ENCODE measurements around the gene SMIM12. TPM values are rescaled to one million over a fixed set of nuclear protein-coding genes. Genes with fewer than 3 reads are reported as not detected.

The SMIM12 gene
- total and polyA plus RNA-seq, 2 of the 8 experiments (the other 6 are each of a cell fraction or from before 2014, with no cell fraction given) = 40.9 to 49.2 TPM

- peak; percentile 52; the same call in 1 of the 2 replicates for TF ChIP-seq TAF1 (IDR thresholded peaks at IDR 0.05; ENCODE audit: low read depth, low read length)
Measured at GRCh38 chr1:34852677-34853217, 6.8 kb downstream of the SMIM12 start (continued).
